CD4-positive, alpha-beta T cell treated with Interferon gamma for 1 hour (primary cell): ENCODE measurements around the gene PAQR5.
A peak's percentile ranks its signal among the peaks of the same experiment; 100 is the strongest.
"Not testable (repeated sequence)": the region's sequence is repeated elsewhere in the genome, so short reads cannot be mapped to it uniquely, and the experiment has no call there.

ENCODE experiments used
- DNase-seq: peaks from one replicate; pipeline ENCODE4 v3.0.0-alpha.2; 2020

Gene PAQR5

DNA sequence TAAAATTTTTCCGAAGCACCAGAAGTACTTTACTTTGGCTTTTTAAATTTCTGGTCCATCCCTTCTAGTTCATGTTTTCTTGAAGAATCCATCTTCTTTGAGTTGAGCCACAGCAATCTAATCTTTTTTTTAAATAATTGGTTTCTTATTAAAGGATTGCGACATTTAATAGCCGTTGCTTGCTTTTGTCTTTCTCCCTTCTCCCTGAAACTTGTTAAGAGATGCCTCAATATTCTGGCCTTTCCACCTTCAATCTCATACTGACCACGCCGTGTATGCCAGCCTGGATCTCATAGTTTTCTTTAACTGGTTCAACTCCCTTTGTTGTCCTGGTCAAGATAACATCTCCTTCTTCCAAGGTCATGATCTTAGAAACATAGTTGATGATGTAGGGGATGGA is 135.5 kb downstream of the PAQR5 start:
- DNase-seq = no peak

DNA sequence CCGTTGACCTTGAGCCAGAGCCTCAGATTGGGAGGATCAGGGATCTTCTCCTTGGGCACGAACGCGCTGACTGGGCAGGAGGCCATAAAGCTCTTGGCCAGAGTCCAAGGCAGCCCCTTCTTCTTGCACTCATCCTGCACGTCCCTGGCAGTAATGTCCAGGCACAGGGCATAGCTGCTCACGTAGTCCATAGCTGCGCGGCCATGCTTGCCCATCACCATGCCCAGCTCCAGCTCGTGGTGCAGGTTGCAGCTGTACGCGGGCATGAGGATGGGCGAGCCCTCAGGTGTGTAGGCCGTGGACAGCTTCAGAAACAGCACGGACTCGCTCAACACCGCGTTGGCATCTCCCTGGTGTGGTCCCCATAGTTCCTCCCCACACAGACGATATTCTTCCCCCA is 136.0 kb downstream of the PAQR5 start:
- no peak for DNase-seq

DNA sequence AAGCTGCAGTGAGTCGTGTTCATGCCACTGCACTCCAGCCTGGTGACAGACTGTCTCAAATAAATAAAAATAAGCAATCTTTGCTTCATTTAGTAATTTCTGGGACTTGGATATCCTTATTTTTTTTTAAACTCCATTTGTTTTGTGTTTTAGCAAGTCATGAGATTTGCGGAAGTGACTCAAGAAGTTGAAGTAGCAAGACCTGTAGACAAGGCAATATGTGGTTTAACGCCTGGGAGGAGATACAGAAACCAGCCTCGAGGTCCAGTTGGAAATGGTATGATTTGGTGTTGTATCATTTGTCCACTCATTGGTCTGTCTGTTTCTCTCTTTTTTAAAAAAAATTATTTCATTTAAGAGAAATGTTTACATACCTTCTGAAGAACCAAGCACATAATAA is 137.3 kb downstream of the PAQR5 start:
- no peak for DNase-seq

DNA sequence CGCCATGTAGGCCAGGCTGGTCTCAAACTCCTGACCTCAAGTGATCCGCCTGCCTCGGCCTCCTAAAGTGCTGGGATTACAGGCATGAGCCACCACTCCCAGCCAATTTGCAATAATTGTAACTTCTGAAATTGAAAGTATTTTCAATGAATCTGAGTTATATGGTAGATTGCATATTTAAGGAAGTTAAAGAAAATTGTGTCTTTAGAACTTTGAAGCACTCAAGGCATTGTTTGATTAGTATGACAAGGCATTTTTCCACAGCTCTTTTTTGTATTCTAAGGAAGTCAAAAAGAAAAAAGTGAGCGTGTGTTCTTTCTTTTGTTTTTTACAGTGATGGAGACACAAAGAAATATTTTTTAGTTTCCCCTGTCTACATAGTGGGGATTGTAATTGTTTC is 138.2 kb downstream of the PAQR5 start:
- DNase-seq = no peak

DNA sequence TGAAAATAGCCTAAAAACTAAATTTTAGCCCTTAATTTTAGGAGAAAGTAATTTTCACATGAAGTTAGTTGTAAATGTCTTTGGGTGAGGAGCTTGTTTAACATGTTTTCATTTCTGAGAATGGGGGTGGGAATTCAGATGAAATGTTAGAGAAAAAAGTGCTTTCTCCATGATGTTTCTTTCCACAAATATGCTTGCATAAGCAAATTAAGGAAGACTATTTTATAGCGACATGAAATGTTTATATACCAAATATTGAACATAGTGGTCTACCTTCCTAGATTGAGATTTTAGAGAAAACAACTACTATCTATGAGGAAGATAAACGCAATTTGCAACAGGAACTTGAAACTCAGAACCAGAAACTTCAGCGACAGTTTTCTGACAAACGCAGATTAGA is 140.9 kb downstream of the PAQR5 start:
- no peak for DNase-seq

DNA sequence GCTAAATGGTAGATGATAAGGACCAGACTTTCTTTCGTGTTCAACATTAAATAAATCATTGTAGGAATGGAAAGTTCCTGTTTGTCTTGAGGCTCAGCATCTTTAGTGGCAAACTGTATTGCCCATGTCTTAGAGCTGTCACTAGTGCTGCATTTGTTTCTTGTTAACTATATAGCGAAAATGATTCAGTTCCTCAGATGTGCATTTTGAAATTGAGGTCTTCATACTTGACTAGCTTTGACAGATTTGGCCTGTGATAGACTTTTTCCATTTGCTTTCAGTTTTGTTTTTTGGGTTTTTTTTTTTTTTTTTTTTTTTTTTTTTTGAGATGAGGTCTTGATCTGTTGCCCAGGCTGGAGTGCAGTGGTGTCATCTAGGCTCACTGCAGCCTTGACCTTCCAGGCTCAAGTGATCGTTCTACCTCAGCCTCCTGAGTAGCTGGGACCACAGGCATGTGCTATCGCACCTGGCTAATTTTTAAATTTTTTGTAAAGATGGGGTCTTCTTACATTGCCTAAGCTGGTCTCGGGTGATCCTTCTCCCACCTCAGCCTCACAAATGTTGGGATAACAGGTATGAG is 144.4 kb downstream of the PAQR5 start:
- DNase-seq = no peak

DNA sequence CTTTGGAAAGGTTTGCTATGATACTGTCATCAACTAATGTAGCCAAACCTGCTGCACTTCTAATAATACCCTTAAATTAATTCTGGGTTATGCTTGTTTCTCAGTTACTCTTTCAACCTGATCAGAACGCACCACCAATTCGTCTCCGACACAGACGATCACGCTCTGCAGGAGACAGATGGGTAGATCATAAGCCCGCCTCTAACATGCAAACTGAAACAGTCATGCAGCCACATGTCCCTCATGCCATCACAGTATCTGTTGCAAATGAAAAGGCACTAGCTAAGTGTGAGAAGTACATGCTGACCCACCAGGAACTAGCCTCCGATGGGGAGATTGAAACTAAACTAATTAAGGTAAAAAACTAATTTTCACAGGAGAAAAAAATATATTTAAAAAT is 146.0 kb downstream of the PAQR5 start:
- DNase-seq = no peak

DNA sequence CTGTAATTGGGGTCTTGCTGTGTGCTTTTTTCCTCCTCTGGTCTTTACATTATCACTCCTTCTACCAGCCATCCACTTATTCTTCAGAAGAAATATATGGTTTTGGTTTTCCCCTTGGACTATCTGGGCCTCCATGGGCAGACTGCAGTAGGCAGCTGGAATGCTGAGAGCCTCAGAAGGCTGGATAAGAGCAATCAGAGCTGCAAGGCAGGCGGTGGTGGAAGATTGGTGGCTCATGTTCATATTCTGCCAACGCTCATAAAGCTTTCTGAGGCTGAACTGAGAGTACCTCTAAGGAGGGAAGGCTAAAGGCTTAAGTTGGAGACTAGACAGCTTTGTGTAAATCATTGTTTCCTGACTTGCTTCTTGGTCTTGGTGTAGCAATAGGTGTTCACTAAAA is 148.2 kb downstream of the PAQR5 start:
- DNase-seq = no peak

DNA sequence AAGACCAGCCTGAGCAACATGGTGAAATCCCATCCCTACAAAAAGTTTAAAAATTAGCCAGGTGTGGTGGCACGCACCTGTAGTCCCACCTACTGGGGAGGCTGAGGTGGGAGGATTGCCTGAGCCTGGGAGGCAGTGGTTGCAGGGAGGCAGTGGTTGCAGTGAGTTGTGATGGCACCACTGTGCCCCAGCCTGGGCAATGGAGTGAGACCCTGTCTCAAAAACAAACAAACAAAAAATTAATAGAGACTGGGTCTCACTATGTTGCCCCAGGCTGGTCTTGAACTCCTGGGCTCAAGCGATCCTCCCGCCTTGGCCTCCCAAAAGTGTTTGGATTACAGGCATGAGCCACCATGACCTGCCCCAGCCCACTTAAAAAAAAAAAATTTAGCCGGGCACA is 151.5 kb downstream of the PAQR5 start:
- DNase-seq = not testable (repeated sequence)

DNA sequence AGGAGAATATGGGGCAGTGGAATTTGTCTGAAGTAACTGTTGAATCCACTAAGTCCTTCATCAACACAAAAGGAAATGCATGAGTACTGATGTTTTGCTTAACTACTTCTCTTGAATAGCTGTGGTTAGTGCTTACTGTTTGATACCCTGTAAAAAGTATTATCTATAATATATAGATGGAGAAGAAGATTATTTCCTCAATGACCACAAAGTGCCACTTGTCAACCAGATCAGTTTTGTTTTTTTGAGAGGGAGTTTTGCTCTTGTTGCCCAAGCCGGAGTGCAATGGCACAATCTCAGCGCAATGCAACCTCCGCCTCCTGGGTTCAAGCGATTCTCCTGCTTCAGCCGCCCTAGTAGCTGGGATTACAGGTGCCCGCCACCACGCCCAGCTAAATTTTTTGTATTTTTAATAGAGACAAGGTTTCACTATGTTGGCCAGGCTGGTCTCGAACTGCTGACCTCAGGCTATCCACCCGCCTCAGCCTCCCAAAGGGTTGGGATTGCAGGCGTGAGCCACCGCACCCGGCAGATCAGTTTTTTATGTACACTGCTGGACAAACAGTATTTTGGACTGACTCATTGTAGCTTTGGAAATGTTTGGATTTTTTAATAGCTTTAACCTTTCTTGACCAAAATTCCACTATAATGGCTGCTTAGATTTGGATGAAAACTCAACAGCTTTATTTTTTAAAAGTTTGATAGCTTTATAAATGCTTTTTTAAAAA is 152.4 kb downstream of the PAQR5 start:
- no peak for DNase-seq

DNA sequence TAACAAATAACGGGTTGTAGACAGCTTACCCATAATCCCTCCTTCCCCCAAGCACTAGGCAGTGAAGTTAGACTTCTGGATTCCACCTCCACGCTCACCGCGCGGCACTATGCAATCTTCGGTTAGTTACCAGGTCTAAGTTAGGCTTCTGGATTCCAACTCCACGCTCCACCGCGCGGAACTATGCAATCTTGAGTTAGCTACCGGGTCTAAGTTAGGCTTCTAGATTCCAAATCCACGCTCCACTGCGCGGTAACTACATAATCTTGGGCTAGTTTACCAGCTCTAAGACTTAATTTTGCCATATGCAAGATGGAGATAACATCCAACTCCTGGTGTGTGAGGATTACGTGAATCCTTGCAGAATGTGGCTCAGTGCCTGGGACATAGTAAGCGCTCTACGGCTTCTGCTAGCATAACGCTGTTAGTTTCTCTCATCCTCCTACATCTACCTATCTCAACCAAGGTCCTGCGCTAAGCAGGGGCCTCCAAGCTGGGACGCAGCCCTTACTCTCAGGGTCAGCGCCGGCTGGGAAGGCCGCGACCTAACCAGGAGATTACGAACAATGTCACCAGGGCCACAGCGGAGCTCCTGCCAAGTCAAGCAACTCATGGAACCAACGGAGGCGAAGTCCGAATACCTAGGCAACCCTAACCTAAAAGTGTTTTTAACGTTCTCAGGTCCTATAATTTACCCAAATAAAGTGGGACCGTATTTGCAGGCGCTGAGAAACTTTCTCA is 153.4 kb downstream of the PAQR5 start:
- no peak for DNase-seq

DNA sequence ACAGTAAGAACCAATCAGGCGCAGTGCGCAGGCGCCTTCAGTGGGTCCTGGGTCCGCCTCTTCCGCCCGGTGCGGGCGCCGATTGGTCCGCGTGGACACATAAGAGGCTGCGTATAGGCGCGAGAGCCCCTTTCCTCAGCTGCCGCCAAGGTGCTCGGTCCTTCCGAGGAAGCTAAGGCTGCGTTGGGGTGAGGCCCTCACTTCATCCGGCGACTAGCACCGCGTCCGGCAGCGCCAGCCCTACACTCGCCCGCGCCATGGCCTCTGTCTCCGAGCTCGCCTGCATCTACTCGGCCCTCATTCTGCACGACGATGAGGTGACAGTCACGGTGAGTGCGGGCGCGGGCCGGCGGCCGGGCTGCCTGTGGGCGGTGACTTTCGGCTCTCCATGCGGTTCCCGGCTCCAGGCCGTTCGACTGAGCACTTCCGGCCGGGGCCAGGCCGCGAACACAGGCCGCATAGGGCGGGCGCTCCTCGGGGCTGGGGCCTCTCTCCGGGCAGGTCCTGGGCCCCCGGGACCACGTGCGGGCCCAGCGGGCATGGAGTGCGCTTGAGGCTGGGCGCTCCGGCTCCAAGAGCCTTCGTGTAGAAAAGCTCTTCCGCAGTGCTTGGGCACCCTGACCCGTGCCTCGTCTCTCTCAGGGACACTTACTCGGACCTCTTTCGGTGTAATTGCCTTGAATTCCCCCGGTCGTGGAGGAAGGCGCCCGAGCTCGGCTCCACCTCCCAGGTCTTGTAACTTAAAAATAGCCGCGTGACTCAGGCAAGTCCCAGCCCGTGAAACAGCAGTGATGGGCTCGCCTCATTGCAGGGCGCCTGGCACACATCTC is 154.2 kb downstream of the PAQR5 start, which contains the start of gene RPLP1:
RPLP1 (plus strand) TSS at position 127 of the 830 bp plus-strand sequence; CDS start at position 258, 131 bp downstream.
- DNase-seq = peak; percentile 95

DNA sequence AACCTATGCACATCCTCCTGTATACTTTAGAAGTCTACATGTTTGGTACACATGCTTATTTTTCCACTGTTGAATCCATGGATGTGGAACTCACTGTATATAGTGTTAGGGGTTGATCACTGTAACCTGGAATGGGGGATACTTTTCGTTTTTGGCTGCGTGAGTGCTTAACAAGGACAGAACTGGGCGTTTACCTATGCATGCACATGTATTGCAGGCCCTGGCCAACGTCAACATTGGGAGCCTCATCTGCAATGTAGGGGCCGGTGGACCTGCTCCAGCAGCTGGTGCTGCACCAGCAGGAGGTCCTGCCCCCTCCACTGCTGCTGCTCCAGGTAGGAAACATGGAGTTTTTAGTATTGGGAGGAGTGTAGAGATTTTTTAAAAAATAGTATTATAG is 156.2 kb downstream of the PAQR5 start:
- DNase-seq = no peak

DNA sequence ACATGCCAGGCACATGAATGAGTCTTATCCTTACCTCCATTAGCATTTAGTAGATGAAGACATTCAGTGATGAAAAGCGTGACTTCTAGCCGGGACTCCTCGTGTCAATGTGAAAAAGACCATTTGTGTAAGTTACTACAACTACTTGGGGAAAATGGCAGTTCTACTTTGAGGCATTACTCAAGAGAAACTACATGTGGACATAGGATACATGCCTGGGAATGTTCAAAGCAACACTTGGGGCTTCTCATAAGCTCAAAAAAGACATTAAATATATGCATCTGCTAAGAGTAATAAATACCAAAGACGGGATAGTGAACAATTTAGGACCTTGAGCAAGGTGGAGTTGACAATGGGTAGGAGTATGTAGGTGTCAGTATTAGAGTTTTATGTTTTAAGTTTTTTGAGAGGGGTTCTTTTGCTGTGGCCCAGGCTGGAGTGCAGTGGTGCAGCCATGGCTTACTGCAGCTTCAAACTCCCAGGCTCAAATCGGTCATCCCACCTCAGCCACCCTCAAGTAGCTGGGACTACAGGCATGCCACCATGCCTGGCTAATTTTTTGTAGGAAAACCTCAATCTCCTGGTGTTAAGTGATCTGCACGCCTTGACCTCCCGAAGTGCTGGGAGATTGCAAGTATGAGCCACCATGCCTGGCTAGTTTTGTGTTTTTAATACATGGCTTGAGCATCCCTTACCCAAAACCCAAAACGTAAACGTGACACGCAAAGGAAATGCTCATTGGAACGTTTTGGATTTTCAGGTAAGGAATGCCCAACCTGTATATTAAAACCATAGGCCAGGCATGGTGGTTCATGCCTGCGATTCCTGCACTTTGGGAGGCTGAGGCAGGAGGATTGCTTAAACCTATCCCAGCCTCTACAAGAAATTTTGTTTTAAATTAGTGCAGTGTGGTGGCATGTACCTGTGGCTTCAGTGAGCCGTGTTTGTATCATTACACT is 157.8 kb downstream of the PAQR5 start:
- DNase-seq = no peak
